ENCODE measurements around the gene PLD6. TPM values are rescaled to one million over a fixed set of nuclear protein-coding genes. Genes with fewer than 3 reads are reported as not detected.

The PLD6 gene

GRCh38 chr17:17152385-17152784 lies 53.7 kb downstream of the PLD6 start:
- H3K36me3 ChIP-seq (ENCODE audit: insufficient read depth, low read length), result peaks cover 86% of the 10 kb centered on the region
- peak overlapping the region; percentile 10 for H3K4me3 ChIP-seq (ENCODE audit: low read length)
- H3K4me1 ChIP-seq (ENCODE audit: control insufficient read depth, insufficient read depth, low read length), result peaks cover 65% of the 10 kb centered on the region
- peak overlapping the region; percentile 20 for H3K4me2 ChIP-seq (ENCODE audit: low read length)
- H3K27me3 ChIP-seq (ENCODE audit: control insufficient read depth, insufficient read depth, low read length), result no peaks in the 10 kb centered on the region
- peak overlapping the region; percentile 37 for H3K9ac ChIP-seq (ENCODE audit: low read depth, low read length)
- no peaks in the 10 kb centered on the region for H3K9me3 ChIP-seq (replicated peaks; ENCODE audit: low read length)

- Histone ChIP-seq H3K4me1 (ENCODE audit: control insufficient read depth, insufficient read depth, low read length) (peaks cover 61% of the 10 kb centered on the region), H3K4me3 (ENCODE audit: low read length) (peak overlapping the region; percentile 20), H3K36me3 (ENCODE audit: insufficient read depth, low read length) (peaks cover 86% of the 10 kb centered on the region)
These were observed 54.2 kb downstream of the PLD6 start for GRCh38 chr17:17151962-17152361.

GRCh38 chr17:17151541-17151940 lies 54.6 kb downstream of the PLD6 start:
- H3K4me1 ChIP-seq (ENCODE audit: control insufficient read depth, insufficient read depth, low read length), result peaks cover 57% of the 10 kb centered on the region
- H3K27me3 ChIP-seq (ENCODE audit: control insufficient read depth, insufficient read depth, low read length), result no peaks in the 10 kb centered on the region
- peak overlapping the region; percentile 69 for H3K4me2 ChIP-seq (ENCODE audit: low read length)
- H3K9me3 ChIP-seq (replicated peaks; ENCODE audit: low read length), result no peaks in the 10 kb centered on the region
- peak overlapping the region; percentile 64 for H3K9ac ChIP-seq (ENCODE audit: low read depth, low read length)
- peak overlapping the region; percentile 20 for H3K4me3 ChIP-seq (ENCODE audit: low read length)
- peaks cover 86% of the 10 kb centered on the region for H3K36me3 ChIP-seq (ENCODE audit: insufficient read depth, low read length)

More at GRCh38 chr17:17151962-17152361, 54.2 kb downstream of the PLD6 start:
- Histone ChIP-seq H3K4me2 (ENCODE audit: low read length) (peak overlapping the region; percentile 69), H3K27me3 (ENCODE audit: control insufficient read depth, insufficient read depth, low read length) (no peaks in the 10 kb centered on the region), H3K9me3 (replicated peaks; ENCODE audit: low read length) (no peaks in the 10 kb centered on the region), H3K9ac (ENCODE audit: low read depth, low read length) (peak overlapping the region; percentile 64)

- H3K4me1 ChIP-seq (ENCODE audit: control insufficient read depth, insufficient read depth, low read length), result peaks cover 52% of the 10 kb centered on the region
- H3K9ac ChIP-seq (ENCODE audit: low read depth, low read length), result peak overlapping the region; percentile 64
- H3K36me3 ChIP-seq (ENCODE audit: insufficient read depth, low read length), result peaks cover 87% of the 10 kb centered on the region
- no peaks in the 10 kb centered on the region for H3K9me3 ChIP-seq (replicated peaks; ENCODE audit: low read length)
- H3K27me3 ChIP-seq (ENCODE audit: control insufficient read depth, insufficient read depth, low read length), result no peaks in the 10 kb centered on the region
- peak overlapping the region; percentile 69 for H3K4me2 ChIP-seq (ENCODE audit: low read length)
- peak overlapping the region; percentile 20 for H3K4me3 ChIP-seq (ENCODE audit: low read length)
These were observed 55.1 kb downstream of the PLD6 start for GRCh38 chr17:17151055-17151454.

Small RNA genes lying within 50 kb of the gene (small RNA-seq; reads per million reads assigned to genes)
- not detected for gene RNU6-767P

All from skeletal muscle satellite cell (primary cell).